Mononuclear cell (primary cell): ENCODE data around the gene ADSS1. TPM values are rescaled to one million over a fixed set of nuclear protein-coding genes. Genes with fewer than 3 reads are reported as not detected.
"Not testable (repeated sequence)": the region's sequence is repeated elsewhere in the genome, so short reads cannot be mapped to it uniquely, and the experiment has no call there.

Experiments
- H3K27me3 ChIP-seq: 2 replicates; pipeline ENCODE4 v1.6.0; 2011; ENCODE audit warnings: low read length, control low read depth; ENCODE audit not compliant: insufficient read depth
- H3K4me1 ChIP-seq: 2 replicates; pipeline ENCODE4 v1.5.1; 2011; ENCODE audit warnings: mild to moderate bottlenecking, low read length, control low read depth; ENCODE audit not compliant: insufficient read depth
- H3K4me3 ChIP-seq: 2 replicates; pipeline ENCODE4 v1.5.1; 2011; ENCODE audit warnings: mild to moderate bottlenecking, low read length, moderate library complexity
- H3K9me3 ChIP-seq: 2 replicates; pipeline ENCODE4 v1.5.1; 2011; ENCODE audit warnings: low read depth, mild to moderate bottlenecking, control low read depth, low read length
- total RNA-seq: library from RNA; depleted of rRNA; stranded (reverse); fragments of >200 nt; gene quantifications from one replicate; pipeline ENCODE4 v1.2.3, GENCODE V29; 2012

The ADSS1 gene
- total RNA-seq, 1 donor = 1.9 TPM

- H3K4me3 ChIP-seq = no peak overlapping the region
- peaks cover 8% of the 10 kb centered on the region for H3K4me1 ChIP-seq
- no peaks in the 10 kb centered on the region for H3K9me3 ChIP-seq
- no peaks in the 10 kb centered on the region for H3K27me3 ChIP-seq
These were observed 4.6 kb downstream of the ADSS1 start for GRCh38 chr14:104728631-104729030.

DNA sequence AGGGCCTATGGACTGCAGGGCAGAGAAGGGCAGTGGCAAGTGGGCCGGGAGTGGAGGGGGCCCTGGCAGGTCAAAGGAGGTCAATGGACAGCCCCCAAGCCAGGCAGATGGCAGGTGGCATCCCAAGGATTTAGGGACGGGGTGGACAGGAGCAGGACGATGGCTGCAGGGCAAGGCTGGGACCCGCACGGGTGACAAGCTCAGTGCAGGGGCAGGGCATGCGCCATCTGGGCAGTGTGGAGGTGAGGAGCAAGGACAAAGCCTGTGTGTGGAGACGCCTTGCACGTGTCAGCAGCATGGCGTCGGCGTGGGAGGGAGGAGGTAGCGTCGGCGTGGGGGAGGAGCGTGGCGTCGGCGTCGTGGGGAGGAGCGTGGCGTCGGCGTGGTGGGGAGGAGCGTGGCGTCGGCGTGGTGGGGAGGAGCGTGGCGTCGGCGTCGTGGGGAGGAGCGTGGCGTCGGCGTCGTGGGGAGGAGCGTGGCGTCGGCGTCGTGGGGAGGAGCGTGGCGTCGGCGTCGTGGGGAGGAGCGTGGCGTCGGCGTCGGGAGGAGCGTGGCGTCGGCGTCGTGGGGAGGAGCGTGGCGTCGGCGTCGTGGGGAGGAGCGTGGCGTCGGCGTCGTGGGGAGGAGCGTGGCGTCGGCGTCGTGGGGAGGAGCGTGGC lies 5.3 kb downstream of the ADSS1 start:
- H3K4me3 ChIP-seq, H3K27me3 ChIP-seq, H3K9me3 ChIP-seq, H3K4me1 ChIP-seq: not testable (repeated sequence)

- H3K4me3 ChIP-seq = no peak overlapping the region
- H3K9me3 ChIP-seq = no peaks in the 10 kb centered on the region
- H3K27me3 ChIP-seq = no peaks in the 10 kb centered on the region
- peaks cover 2% of the 10 kb centered on the region for H3K4me1 ChIP-seq
These were observed 5.8 kb downstream of the ADSS1 start for GRCh38 chr14:104729835-104730181.

DNA sequence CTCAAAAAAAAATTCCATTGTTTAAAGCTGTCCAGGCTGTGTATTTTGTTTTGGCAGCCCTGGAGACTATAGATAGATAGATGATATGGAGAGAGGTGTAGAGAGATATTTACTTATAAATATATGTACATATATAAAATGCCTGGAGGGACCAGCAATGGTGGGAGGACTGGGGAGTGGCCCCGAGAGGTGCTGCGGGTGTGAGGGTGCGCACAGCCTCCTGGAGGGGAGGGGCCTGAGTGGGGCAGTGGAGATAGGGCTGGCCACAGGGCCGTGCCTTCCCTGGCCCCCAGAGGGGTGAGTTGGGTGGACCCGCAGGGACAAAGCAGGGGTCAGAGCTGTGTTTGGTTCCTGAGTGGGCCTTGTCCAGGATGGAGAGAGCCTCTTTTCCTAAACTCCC lies 6.5 kb downstream of the ADSS1 start:
- no peaks in the 10 kb centered on the region for H3K27me3 ChIP-seq
- H3K9me3 ChIP-seq = no peaks in the 10 kb centered on the region
- no peaks in the 10 kb centered on the region for H3K4me1 ChIP-seq
- H3K4me3 ChIP-seq = no peak overlapping the region

- H3K27me3 ChIP-seq = no peaks in the 10 kb centered on the region
- H3K4me1 ChIP-seq = peaks cover 8% of the 10 kb centered on the region
- H3K4me3 ChIP-seq = no peak overlapping the region
- H3K9me3 ChIP-seq = no peaks in the 10 kb centered on the region
These were observed 7.6 kb downstream of the ADSS1 start for GRCh38 chr14:104731320-104732294.

- Histone ChIP-seq H3K9me3 (no peaks in the 10 kb centered on the region), H3K27me3 (no peaks in the 10 kb centered on the region), H3K4me3 (no peak overlapping the region), H3K4me1 (peaks cover 10% of the 10 kb centered on the region)
These were observed 8.4 kb downstream of the ADSS1 start for GRCh38 chr14:104732355-104732804.

GRCh38 chr14:104732931-104733681 lies 9.1 kb downstream of the ADSS1 start:
- no peaks in the 10 kb centered on the region for H3K27me3 ChIP-seq
- no peaks in the 10 kb centered on the region for H3K9me3 ChIP-seq
- peaks cover 10% of the 10 kb centered on the region for H3K4me1 ChIP-seq
- no peak overlapping the region for H3K4me3 ChIP-seq

- no peak overlapping the region for H3K4me3 ChIP-seq
- H3K27me3 ChIP-seq = no peaks in the 10 kb centered on the region
- H3K9me3 ChIP-seq = no peaks in the 10 kb centered on the region
- peaks cover 10% of the 10 kb centered on the region for H3K4me1 ChIP-seq
These were observed 10.1 kb downstream of the ADSS1 start for GRCh38 chr14:104734051-104734587.

- Histone ChIP-seq H3K4me3 (no peak overlapping the region), H3K4me1 (peaks cover 10% of the 10 kb centered on the region), H3K27me3 (no peaks in the 10 kb centered on the region), H3K9me3 (no peaks in the 10 kb centered on the region)
These were observed 10.6 kb downstream of the ADSS1 start for GRCh38 chr14:104734601-104734990.

DNA sequence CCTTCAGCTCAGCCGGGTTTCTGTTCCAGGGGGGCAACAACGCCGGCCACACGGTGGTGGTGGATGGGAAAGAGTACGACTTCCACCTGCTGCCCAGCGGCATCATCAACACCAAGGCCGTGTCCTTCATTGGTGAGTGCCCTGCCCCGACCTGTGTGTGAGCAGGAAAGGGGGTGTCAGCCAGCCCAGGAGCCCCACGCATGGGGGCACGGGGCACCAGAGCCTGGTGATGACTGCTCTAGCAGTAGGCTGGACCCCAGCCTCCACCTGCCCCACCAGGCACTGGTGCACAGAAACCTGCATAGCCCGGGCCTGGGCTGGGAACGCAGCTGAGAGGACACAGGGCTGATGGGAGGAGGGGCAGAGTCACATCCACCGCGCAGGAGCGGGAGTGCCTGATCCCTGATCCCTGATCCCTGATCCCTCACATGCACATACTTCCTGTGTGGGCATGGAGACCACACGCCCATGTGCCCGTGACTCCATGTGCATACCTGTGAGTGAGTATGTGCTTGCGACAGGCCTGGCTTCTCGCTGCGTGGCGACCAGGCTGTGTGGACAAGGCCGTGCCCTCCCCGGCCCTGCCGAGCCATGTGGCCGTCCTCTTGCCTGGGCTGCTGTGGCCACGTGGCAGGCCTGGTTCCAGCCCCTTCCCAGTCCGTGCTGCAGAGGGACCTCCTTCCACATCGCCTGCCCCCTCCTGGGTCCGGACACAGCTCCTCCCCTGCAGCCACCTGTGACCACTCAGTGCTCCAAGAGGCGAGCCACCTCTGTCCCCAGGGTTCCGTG lies 11.2 kb downstream of the ADSS1 start:
- Histone ChIP-seq H3K4me1 (peaks cover 10% of the 10 kb centered on the region), H3K27me3 (no peaks in the 10 kb centered on the region), H3K9me3 (no peaks in the 10 kb centered on the region), H3K4me3 (no peak overlapping the region)

DNA sequence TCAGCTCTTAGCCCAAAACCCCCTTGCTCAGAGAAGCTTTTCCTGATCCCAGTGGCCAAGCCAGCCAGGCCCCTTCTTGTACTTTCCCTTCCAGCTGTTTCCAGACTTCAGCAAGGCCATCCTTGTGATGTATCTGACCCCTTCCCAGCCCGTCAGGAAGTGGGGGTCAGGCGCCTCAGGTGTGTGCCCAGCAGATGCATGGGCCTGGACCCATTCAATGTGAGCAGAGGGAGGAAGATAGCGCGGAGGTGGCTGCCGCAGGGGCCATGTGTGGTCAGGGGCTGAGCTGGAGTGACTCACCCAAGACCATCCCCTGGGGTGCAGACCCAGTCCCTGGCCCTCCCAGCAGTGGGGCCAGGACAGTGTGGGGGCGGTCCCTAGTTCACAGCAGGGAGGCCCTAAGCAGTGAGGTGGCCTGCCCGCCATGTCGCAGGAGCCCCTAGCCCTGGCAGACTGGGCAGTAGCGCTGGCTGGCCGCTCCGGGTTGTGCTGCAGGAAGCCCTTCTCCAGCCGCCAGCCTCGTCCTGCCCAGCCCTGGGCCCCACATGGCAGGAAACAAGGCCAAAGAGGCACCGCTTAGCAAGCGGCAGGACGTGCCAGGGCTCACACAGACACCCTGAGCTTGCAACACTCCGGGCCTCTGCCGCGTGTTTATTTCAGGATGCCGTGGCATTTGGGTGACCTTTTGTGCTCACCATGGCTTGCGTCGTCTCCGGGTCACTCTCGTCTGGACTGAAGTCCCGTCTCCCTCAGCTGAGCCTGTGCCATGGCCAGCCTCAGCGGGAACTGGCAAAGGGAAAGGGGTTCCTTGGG lies 12.0 kb downstream of the ADSS1 start:
- H3K27me3 ChIP-seq = no peaks in the 10 kb centered on the region
- H3K9me3 ChIP-seq = no peaks in the 10 kb centered on the region
- no peak overlapping the region for H3K4me3 ChIP-seq
- peaks cover 10% of the 10 kb centered on the region for H3K4me1 ChIP-seq

GRCh38 chr14:104738375-104739019 lies 14.5 kb downstream of the ADSS1 start:
- Histone ChIP-seq H3K4me1 (peaks cover 10% of the 10 kb centered on the region), H3K9me3 (no peaks in the 10 kb centered on the region), H3K4me3 (no peak overlapping the region), H3K27me3 (no peaks in the 10 kb centered on the region)

- Histone ChIP-seq H3K4me1 (peaks cover 10% of the 10 kb centered on the region), H3K9me3 (no peaks in the 10 kb centered on the region), H3K4me3 (no peak overlapping the region), H3K27me3 (no peaks in the 10 kb centered on the region)
These were observed 15.0 kb downstream of the ADSS1 start for GRCh38 chr14:104739026-104739425.
